GM18507 (cell line): ENCODE results near the gene CD244.

Experiments used
- DNase-seq: peaks from one replicate; pipeline ENCODE4 v3.0.0; 2011; ENCODE audit warnings: low read depth; ENCODE audit not compliant: insufficient read length; ENCODE audit errors: extremely low spot score
- FAIRE-seq: peaks from 2 replicates; lab custom pipeline; 2011; peaks lifted over from hg19 to GRCh38; lab: Jason Lieb, UNC

The CD244 gene

GRCh38 chr1:160819186-160819585, 43.5 kb downstream of the CD244 start:
- FAIRE-seq (no peak), DNase-seq (no peak)

GRCh38 chr1:160818207-160818937, 44.3 kb downstream of the CD244 start:
- no peak for FAIRE-seq
- DNase-seq, result no peak

- FAIRE-seq, result no peak
- no peak for DNase-seq
Observed at GRCh38 chr1:160814856-160815255, 47.8 kb downstream of the CD244 start.

GRCh38 chr1:160814316-160814715, 48.4 kb downstream of the CD244 start:
- DNase-seq (no peak), FAIRE-seq (no peak)

- DNase-seq (no peak), FAIRE-seq (peak; percentile 24)
Observed at GRCh38 chr1:160813215-160813614, 49.5 kb downstream of the CD244 start.

GRCh38 chr1:160811147-160811546, 51.5 kb downstream of the CD244 start:
- no peak for FAIRE-seq
- no peak for DNase-seq

GRCh38 chr1:160810486-160810885, 52.2 kb downstream of the CD244 start:
- DNase-seq (no peak), FAIRE-seq (no peak)

GRCh38 chr1:160808289-160808688, 54.4 kb downstream of the CD244 start:
- DNase-seq, result no peak
- no peak for FAIRE-seq

- no peak for FAIRE-seq
Observed at GRCh38 chr1:160807738-160808137, 54.9 kb downstream of the CD244 start.

GRCh38 chr1:160807247-160807646, 55.4 kb downstream of the CD244 start:
- DNase-seq (no peak), FAIRE-seq (no peak)

More at GRCh38 chr1:160807738-160808137, 54.9 kb downstream of the CD244 start:
- no peak for DNase-seq

GRCh38 chr1:160806784-160807183, 55.9 kb downstream of the CD244 start:
- FAIRE-seq (no peak), DNase-seq (no peak)

GRCh38 chr1:160806109-160806665, 56.5 kb downstream of the CD244 start:
- FAIRE-seq (peak; percentile 5), DNase-seq (no peak)

GRCh38 chr1:160801836-160802580, 60.7 kb downstream of the CD244 start:
- FAIRE-seq, result no peak
- no peak for DNase-seq

- DNase-seq (no peak), FAIRE-seq (peak; percentile 71)
Observed at GRCh38 chr1:160800645-160801408, 61.9 kb downstream of the CD244 start.

GRCh38 chr1:160800142-160800541, 62.5 kb downstream of the CD244 start:
- FAIRE-seq, result peak; percentile 35
- DNase-seq, result no peak

GRCh38 chr1:160799641-160800040, 63.0 kb downstream of the CD244 start:
- FAIRE-seq (no peak), DNase-seq (no peak)

GRCh38 chr1:160798439-160798838, 64.2 kb downstream of the CD244 start:
- DNase-seq, result no peak
- FAIRE-seq, result no peak

- DNase-seq (no peak), FAIRE-seq (peak; percentile 71)
Observed at GRCh38 chr1:160797861-160798273, 64.8 kb downstream of the CD244 start.

- DNase-seq, result no peak
- peak; percentile 93 for FAIRE-seq
Observed at GRCh38 chr1:160797271-160797709, 65.4 kb downstream of the CD244 start.

GRCh38 chr1:160795951-160796383, 66.7 kb downstream of the CD244 start, which contains the start of gene LY9:
Gene LY9 (plus strand): TSS chr1:160796174. CDS start chr1:160796188, 14 bp downstream.
- DNase-seq (peak; percentile 56), FAIRE-seq (peak; percentile 100)
